Measurements from ENCODE around the gene CACNA2D3.

CACNA2D3 gene

DNA sequence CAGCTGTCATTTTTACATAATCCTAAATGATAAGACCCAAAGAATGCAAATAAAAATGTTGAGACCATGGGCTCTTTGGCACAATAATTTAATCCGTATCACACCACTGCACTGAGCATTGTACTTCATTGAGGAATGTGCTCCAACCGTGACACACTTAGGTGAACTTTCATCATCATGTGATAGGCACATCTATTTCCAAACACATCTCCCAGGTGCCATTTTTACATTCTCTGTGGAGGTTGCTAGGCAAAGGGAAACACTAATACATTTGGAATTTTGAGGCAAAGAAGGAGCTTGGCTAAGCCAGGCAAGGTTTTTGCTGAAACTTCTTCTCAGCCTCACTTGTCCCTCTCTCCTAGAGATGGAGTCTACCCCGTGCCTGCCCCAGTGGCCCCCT is 736.8 kb downstream of the CACNA2D3 start:
- TF ChIP-seq CTCF (IDR thresholded peaks at IDR 0.05; ENCODE audit: low read depth, low read length) = no peak
- H3K27ac ChIP-seq = no peak overlapping the region
- no peak overlapping the region for H3K4me3 ChIP-seq (ENCODE audit: low read depth, low read length)
- no peaks in the 10 kb centered on the region for H3K27me3 ChIP-seq (ENCODE audit: insufficient read depth, low read depth, severe bottlenecking)
- no peaks in the 10 kb centered on the region for H3K36me3 ChIP-seq
- DNase-seq = no peak
- no peaks in the 10 kb centered on the region for H3K9me3 ChIP-seq (ENCODE audit: severe bottlenecking)

- Histone ChIP-seq H3K27ac (no peak overlapping the region), H3K9me3 (ENCODE audit: severe bottlenecking) (no peaks in the 10 kb centered on the region), H3K36me3 (no peaks in the 10 kb centered on the region), H3K27me3 (ENCODE audit: insufficient read depth, low read depth, severe bottlenecking) (no peaks in the 10 kb centered on the region), H3K4me3 (ENCODE audit: low read depth, low read length) (no peak overlapping the region)
- TF ChIP-seq CTCF (IDR thresholded peaks at IDR 0.05; ENCODE audit: low read depth, low read length) = no peak
- DNase-seq = no peak
These were observed 739.1 kb downstream of the CACNA2D3 start for GRCh38 chr3:54861248-54862067.

DNA sequence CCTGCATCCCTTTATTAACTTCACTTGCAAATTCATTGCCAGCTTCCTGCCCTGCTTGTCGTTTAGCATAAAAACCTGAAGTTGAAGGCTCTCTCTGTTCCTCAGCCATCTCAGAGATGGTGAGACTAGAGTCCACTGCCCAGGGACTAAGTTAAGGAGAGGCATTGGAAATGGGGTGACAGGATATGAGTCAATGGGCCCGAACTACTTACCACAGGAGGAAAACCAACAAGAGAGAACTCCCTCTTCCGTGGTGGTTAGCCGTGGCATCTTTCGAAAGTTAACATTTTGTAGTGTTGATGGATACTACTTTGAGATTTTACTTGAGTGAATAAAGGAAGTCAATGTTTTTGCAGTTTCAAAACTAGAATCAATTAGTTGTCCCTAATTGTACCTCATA is 740.2 kb downstream of the CACNA2D3 start:
- Histone ChIP-seq H3K27me3 (ENCODE audit: insufficient read depth, low read depth, severe bottlenecking) (no peaks in the 10 kb centered on the region), H3K9me3 (ENCODE audit: severe bottlenecking) (no peaks in the 10 kb centered on the region), H3K27ac (no peak overlapping the region), H3K36me3 (no peaks in the 10 kb centered on the region), H3K4me3 (ENCODE audit: low read depth, low read length) (no peak overlapping the region)
- no peak for TF ChIP-seq CTCF (IDR thresholded peaks at IDR 0.05; ENCODE audit: low read depth, low read length)
- DNase-seq = no peak

GRCh38 chr3:54863366-54863765 is 741.0 kb downstream of the CACNA2D3 start:
- H3K27ac ChIP-seq = no peak overlapping the region
- H3K9me3 ChIP-seq (ENCODE audit: severe bottlenecking) = no peaks in the 10 kb centered on the region
- no peaks in the 10 kb centered on the region for H3K27me3 ChIP-seq (ENCODE audit: insufficient read depth, low read depth, severe bottlenecking)
- H3K4me3 ChIP-seq (ENCODE audit: low read depth, low read length) = no peak overlapping the region
- H3K36me3 ChIP-seq = no peaks in the 10 kb centered on the region
- DNase-seq = peak; percentile 19
- TF ChIP-seq CTCF (IDR thresholded peaks at IDR 0.05; ENCODE audit: low read depth, low read length) = no peak

DNA sequence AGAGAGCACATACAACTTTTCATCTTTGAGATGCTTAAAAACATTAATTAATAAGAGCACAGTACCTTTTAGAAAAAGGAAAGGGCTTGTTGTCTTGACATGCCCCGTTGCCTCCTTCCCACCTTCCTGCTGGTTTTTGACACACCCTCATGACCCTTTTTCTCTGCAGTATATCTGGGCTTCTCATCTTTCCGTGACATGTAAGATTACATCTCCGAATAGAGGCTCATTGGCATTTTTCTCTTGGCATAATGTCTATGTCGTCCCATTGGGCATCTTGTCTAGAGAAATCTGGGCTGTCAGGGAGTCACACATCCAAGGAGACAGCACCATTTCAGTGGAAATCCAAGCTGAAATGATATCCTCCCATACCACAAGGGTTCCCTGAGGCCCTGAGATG is 741.4 kb downstream of the CACNA2D3 start:
- H3K27ac ChIP-seq = no peak overlapping the region
- no peak for DNase-seq
- no peaks in the 10 kb centered on the region for H3K9me3 ChIP-seq (ENCODE audit: severe bottlenecking)
- TF ChIP-seq CTCF (IDR thresholded peaks at IDR 0.05; ENCODE audit: low read depth, low read length) = no peak
- H3K36me3 ChIP-seq = no peaks in the 10 kb centered on the region
- no peak overlapping the region for H3K4me3 ChIP-seq (ENCODE audit: low read depth, low read length)
- H3K27me3 ChIP-seq (ENCODE audit: insufficient read depth, low read depth, severe bottlenecking) = no peaks in the 10 kb centered on the region

- H3K36me3 ChIP-seq = no peaks in the 10 kb centered on the region
- H3K9me3 ChIP-seq (ENCODE audit: severe bottlenecking) = no peaks in the 10 kb centered on the region
- TF ChIP-seq CTCF (IDR thresholded peaks at IDR 0.05; ENCODE audit: low read depth, low read length) = no peak
- no peaks in the 10 kb centered on the region for H3K27me3 ChIP-seq (ENCODE audit: insufficient read depth, low read depth, severe bottlenecking)
- no peak for DNase-seq
- H3K27ac ChIP-seq = no peak overlapping the region
- H3K4me3 ChIP-seq (ENCODE audit: low read depth, low read length) = no peak overlapping the region
These were observed 743.0 kb downstream of the CACNA2D3 start for GRCh38 chr3:54865316-54865715.

Measured in WERI-Rb-1 (cell line).